B cell (primary cell): Measurements from ENCODE around the gene KRTAP10-5.

Source experiments
- CTCF ChIP-seq: fragments of 200-600 bp; IDR thresholded peaks from one replicate; pipeline ENCODE4 v1.8.0; 2022; ENCODE audit warnings: antibody characterized with exemption, mild to moderate bottlenecking
- EZH2 ChIP-seq: IDR thresholded peaks from 2 replicates; pipeline ENCODE4 v1.6.1; 2012; ENCODE audit warnings: borderline replicate concordance, low read depth, mild to moderate bottlenecking, moderate library complexity, low read length; ENCODE audit not compliant: insufficient read depth, poor library complexity, severe bottlenecking

- TF ChIP-seq CTCF, result no peak
- no peak for TF ChIP-seq EZH2
Measured at GRCh38 chr21:44602463-44602850, 22.1 kb upstream of the KRTAP10-5 start.
